Measurements from ENCODE around the gene BAHCC1.

Gene BAHCC1

GRCh38 chr17:81401723-81402529 is 6.7 kb downstream of the BAHCC1 start:
- Histone ChIP-seq H3K9me3 (replicated peaks; ENCODE audit: insufficient read depth, low read length) (no peaks in the 10 kb centered on the region), H2AFZ (ENCODE audit: low read length) (no peak overlapping the region), H3K4me3 (ENCODE audit: low read length) (no peak overlapping the region), H3K9me2 (replicated peaks; ENCODE audit: insufficient read depth, low read length) (no peaks in the 10 kb centered on the region), H3K9ac (ENCODE audit: low read length) (no peak overlapping the region), H3K79me2 (ENCODE audit: low read length) (no peaks in the 10 kb centered on the region), H4K20me1 (ENCODE audit: insufficient read depth, low read length) (no peaks in the 10 kb centered on the region), H3K27me3 (replicated peaks; ENCODE audit: insufficient read depth, low read length) (peaks cover 94% of the 10 kb centered on the region), H3F3A (ENCODE audit: insufficient read depth, low read length) (no peaks in the 10 kb centered on the region), H3K27ac (ENCODE audit: low read length) (no peak overlapping the region), H3K36me3 (replicated peaks; ENCODE audit: insufficient read depth, low read length) (no peaks in the 10 kb centered on the region), H3K4me1 (ENCODE audit: low read length) (no peaks in the 10 kb centered on the region), H3K4me2 (ENCODE audit: low read depth, low read length) (no peak overlapping the region)
- no peak for TF ChIP-seq EZH2phosphoT487 (IDR thresholded peaks at IDR 0.05; ENCODE audit: low read length)
- no peak for TF ChIP-seq CTCF (IDR thresholded peaks at IDR 0.05; ENCODE audit: low read length)
- TF ChIP-seq EZH2 (optimal IDR thresholded peaks at IDR 0.05; ENCODE audit: low read depth, low read length): no peak
- DNase-seq: no peak

GRCh38 chr17:81402530-81402941 is 7.3 kb downstream of the BAHCC1 start:
- H3F3A ChIP-seq (ENCODE audit: insufficient read depth, low read length): no peaks in the 10 kb centered on the region
- no peaks in the 10 kb centered on the region for H3K9me3 ChIP-seq (replicated peaks; ENCODE audit: insufficient read depth, low read length)
- TF ChIP-seq EZH2phosphoT487 (IDR thresholded peaks at IDR 0.05; ENCODE audit: low read length): no peak
- no peak for TF ChIP-seq CTCF (IDR thresholded peaks at IDR 0.05; ENCODE audit: low read length)
- TF ChIP-seq EZH2 (optimal IDR thresholded peaks at IDR 0.05; ENCODE audit: low read depth, low read length): no peak
- H3K9ac ChIP-seq (ENCODE audit: low read length): no peak overlapping the region
- no peak overlapping the region for H3K4me2 ChIP-seq (ENCODE audit: low read depth, low read length)
- H3K9me2 ChIP-seq (replicated peaks; ENCODE audit: insufficient read depth, low read length): no peaks in the 10 kb centered on the region
- H3K4me3 ChIP-seq (ENCODE audit: low read length): no peak overlapping the region
- no peak overlapping the region for H2AFZ ChIP-seq (ENCODE audit: low read length)
- no peaks in the 10 kb centered on the region for H3K36me3 ChIP-seq (replicated peaks; ENCODE audit: insufficient read depth, low read length)
- peaks cover 94% of the 10 kb centered on the region for H3K27me3 ChIP-seq (replicated peaks; ENCODE audit: insufficient read depth, low read length)
- no peaks in the 10 kb centered on the region for H4K20me1 ChIP-seq (ENCODE audit: insufficient read depth, low read length)
- H3K79me2 ChIP-seq (ENCODE audit: low read length): no peaks in the 10 kb centered on the region
- H3K4me1 ChIP-seq (ENCODE audit: low read length): no peaks in the 10 kb centered on the region
- DNase-seq: no peak
- H3K27ac ChIP-seq (ENCODE audit: low read length): no peak overlapping the region

- Histone ChIP-seq H3K9ac (ENCODE audit: low read length) (no peak overlapping the region), H3F3A (ENCODE audit: insufficient read depth, low read length) (no peaks in the 10 kb centered on the region), H4K20me1 (ENCODE audit: insufficient read depth, low read length) (no peaks in the 10 kb centered on the region), H3K4me2 (ENCODE audit: low read depth, low read length) (no peak overlapping the region), H3K4me1 (ENCODE audit: low read length) (no peaks in the 10 kb centered on the region), H3K4me3 (ENCODE audit: low read length) (no peak overlapping the region), H3K9me3 (replicated peaks; ENCODE audit: insufficient read depth, low read length) (no peaks in the 10 kb centered on the region), H3K9me2 (replicated peaks; ENCODE audit: insufficient read depth, low read length) (no peaks in the 10 kb centered on the region), H3K36me3 (replicated peaks; ENCODE audit: insufficient read depth, low read length) (no peaks in the 10 kb centered on the region), H3K27me3 (replicated peaks; ENCODE audit: insufficient read depth, low read length) (peaks cover 94% of the 10 kb centered on the region), H2AFZ (ENCODE audit: low read length) (no peak overlapping the region), H3K27ac (ENCODE audit: low read length) (no peak overlapping the region), H3K79me2 (ENCODE audit: low read length) (no peaks in the 10 kb centered on the region)
- TF ChIP-seq CTCF (IDR thresholded peaks at IDR 0.05; ENCODE audit: low read length) (no peak), EZH2phosphoT487 (IDR thresholded peaks at IDR 0.05; ENCODE audit: low read length) (no peak), EZH2 (optimal IDR thresholded peaks at IDR 0.05; ENCODE audit: low read depth, low read length) (no peak)
- no peak for DNase-seq
These were observed 7.8 kb downstream of the BAHCC1 start for GRCh38 chr17:81402981-81403467.
